Suppressor macrophage treated with lipopolysaccharide for 1 hour (primary cell): ENCODE measurements around the gene SPDYE18.
"Not testable (repeated sequence)": the region's sequence is repeated elsewhere in the genome, so short reads cannot be mapped to it uniquely, and the experiment has no call there.

Experiments used
- DNase-seq, 3 donors: peaks; one replicate each; pipeline ENCODE4 v3.0.0-alpha.2; 2020 to 2022

SPDYE18 gene, protein sequence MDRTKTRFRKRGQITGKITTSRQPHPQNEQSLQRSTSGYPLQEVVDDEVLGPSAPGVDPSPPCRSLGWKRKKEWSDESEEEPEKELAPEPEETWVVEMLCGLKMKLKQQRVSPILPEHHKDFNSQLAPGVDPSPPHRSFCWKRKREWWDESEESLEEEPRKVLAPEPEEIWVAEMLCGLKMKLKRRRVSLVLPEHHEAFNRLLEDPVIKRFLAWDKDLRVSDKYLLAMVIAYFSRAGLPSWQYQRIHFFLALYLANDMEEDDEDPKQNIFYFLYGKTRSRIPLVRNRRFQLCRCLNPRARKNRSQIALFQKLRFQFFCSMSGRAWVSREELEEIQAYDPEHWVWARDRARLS

DNA sequence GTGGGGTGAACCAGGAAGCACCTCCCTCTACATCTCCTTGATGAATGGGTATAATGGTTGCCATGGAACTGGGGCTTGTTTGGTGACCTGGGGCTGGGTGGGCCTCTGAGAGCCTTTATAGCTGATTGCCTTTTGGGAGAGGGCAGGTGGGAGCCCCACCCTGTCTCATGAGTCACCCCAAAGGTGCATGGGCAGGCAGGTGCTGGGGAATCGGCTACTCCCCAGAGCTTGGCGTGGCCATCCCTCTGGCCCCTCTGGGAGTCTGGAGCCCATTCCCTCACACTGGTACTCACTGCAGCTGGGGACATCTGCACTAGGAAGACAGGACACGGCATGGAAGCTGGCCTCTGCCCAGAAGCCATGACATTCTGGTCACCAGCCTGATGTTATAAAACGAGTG, at the start of gene SPDYE18:
Gene SPDYE18, minus strand, starts transcription at position 2 of the 400 bp plus-strand sequence. CDS start 2,046 bp downstream, outside the sequence.
- not testable (repeated sequence) for DNase-seq

DNA sequence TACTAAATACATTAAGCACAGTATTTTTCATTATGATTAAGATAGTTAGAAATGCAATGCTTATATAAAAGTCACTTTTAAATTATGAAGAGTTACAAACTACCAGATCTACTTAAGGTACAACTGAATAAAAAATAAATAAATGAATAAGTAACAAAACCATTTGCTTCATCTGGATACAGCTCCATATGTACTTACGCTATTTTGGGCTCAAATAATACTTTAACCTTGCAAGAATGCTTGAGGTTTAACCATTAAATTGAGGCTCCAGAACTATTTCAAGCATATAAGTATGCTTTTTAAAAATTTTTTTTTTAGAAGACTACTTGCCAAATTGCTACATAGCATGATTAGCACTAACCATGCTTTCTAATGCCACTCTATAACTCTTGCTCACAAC, 46.0 kb upstream of the SPDYE18 start:
- not testable (repeated sequence) for DNase-seq

DNA sequence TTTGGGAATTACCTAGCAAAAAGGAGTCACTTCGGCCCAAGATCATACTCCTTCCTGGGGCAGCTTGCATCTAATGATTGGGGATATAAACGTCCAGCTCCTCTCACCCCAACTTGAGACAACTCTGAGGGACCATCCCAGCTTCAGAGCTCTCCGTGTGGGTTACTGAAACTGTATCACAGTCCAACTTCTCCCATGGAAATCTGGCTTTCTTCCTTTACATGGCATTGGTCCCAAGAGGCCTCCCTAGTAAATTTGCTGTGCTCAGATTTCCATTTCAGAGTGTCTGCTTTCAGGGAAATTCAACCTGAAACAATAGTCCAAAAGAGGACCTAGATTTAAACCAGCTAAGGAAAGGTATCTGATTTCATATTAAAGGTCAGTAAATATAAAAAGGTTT, 45.3 kb upstream of the SPDYE18 start:
- not testable (repeated sequence) for DNase-seq

DNA sequence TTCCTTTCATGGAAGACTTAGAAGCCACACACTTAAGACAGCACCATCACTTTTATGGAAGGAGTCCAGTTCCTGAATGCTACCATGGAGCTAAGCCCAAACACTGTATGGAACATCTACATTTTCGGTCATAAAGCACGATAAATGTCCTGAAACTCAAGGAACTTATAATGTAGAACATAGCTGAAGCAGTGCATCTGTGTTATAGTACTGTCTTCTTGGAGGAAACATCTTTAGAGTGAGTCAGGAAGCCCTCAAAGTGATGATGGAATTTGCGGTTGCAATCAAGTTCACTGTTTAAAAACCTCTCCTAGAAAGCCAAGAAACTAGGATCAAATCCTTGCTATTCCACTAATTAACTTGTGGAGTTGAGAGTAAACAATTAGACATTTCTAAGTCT, 43.5 kb upstream of the SPDYE18 start:
- DNase-seq, result not testable (repeated sequence)

DNA sequence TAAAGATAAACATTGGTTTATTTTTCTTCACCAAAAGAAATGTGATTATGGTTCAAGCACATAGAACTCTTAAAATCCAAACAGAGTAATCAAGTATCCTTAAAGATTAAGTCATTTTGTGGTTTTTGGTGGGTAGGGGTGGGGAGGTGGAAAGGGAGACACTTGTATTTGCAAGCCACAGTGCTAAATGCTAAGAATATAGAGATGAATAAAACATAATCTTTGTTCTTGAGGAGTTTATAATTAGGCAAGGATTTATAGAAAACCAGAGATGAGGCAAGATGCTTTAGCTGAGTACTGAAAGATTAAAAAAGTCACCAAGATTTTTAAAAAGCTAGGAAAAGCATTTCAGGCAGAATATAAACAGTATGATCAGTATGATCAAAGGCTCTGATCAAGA, 40.3 kb upstream of the SPDYE18 start:
- not testable (repeated sequence) for DNase-seq

DNA sequence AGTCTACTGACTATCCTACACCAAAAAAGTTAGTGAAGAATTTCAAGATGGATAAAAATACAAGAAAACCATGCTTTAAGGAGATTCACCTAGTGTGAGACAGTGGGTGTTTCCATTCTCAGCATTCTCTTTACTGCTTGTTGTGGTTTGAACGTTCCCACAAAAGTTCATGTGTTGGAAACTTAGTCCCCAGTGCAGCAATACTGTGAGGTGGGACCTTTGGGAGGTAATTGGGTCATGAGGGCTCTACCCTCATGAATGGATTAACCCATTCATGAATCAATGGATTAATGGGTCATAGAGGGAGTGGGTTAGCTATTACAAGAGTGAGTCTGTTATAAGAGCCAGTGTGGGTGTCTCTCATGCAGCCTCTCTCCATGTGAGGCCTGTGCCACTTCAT, 38.8 kb upstream of the SPDYE18 start:
- not testable (repeated sequence) for DNase-seq

DNA sequence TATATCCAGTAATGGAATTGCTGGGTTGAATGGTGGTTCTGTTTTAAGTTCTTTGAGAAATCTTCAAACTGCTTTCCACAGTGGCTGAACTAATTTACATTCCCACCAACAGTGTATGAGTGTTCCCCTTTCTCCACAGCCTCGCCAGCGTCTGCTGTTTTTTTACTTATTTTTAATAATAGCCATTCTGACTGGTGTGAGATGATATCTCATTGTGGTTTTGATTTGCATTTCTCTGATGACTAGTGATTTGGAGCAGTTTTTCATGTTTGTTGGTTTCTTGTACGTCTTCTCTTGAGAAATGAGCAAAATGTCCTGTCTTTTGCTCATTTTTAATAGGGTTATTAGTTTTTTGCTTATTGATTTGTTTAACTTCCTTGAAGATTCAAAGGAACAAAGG, 38.1 kb upstream of the SPDYE18 start:
- DNase-seq, result not testable (repeated sequence)

DNA sequence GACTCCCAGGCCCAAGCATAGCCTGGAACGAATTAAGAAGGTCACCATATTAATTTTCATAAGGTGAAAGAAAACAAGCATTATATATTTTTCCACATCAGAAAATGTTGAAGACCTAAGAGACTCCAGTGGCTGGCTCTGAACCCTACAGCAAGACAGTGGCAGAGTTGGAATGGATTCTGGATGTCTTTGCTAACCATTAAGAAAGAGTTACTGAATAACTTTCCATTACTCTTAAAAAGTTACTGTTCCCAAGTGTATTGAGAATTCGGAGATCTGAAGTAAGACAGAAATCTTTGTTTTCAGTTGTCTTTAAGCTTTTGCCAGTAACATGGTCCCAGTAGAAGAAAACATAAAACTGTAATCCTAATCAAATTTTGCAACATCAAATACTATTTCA, 29.9 kb upstream of the SPDYE18 start:
- DNase-seq, result not testable (repeated sequence)

DNA sequence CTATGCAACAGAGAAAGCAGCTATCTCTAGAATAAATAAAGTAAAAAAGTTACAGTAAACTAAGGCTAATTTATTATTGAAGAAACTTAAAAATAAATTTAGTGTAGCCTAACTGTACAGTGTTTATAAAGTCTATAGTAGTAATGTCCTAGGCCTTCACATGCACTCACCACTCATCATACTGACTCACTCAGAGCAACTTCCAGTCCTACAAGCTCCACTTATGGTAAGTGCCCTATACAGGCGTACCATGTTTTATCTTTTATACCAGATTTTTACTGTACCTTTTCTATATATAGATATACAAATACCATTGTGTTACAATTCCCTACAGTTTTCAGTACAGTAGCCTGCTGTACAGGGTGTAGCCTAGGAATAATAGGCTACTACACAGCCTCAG, 19.8 kb upstream of the SPDYE18 start:
- not testable (repeated sequence) for DNase-seq

DNA sequence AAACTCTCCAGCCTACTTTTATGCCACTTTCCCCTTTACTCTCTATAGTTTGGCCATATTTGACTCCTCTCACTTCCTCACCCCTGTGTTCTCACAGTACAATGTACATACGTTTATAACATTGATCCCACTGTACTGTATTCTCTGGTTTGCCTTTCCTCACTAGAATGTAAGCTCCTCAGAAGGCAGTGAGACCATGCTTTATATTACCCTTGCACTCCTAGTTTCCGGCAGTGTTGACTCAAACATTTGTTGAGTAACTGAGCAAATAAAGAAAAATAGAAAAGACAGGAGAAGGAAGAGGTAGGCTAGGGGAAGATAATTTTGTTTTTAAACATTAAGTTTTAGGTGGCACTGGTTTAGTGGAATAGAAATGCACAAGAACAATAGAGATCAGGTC, 17.9 kb upstream of the SPDYE18 start:
- not testable (repeated sequence) for DNase-seq

DNA sequence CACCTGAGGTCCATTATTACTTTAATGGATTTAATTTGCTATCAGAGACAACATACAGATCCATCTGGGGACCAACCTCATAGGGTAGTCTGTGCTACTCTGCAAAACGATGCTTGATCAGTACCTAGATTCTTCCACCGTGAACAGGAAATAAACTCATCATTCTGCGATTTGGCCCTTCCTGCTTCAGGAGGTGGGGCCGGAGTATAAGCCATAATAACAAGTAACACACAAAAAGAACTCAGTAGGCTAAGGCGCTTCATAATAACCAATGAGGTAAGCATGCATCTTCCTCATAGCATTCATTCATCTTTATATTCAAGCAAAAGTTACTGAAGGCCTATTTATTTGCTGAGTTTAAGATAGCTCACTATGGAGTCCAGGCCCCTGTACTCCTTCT, 17.3 kb upstream of the SPDYE18 start:
- not testable (repeated sequence) for DNase-seq

DNA sequence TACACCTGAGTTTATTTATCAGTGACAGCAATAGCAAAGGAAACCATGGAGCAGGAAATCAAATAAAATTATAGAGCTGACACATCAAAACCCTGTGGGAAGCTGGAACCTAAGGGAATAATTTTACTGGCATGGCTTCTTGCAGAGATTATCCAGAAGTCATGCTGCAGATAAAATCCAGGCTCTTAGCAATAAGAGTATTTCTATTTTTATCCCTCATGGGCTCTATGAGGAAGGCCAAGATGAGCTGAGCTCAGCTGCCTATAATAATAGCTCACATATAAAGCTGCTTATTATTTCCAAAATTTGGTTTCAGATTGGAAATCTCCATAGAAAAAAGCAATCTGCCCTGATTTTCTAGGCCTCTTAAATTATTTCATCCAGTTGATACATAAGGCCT, 16.8 kb upstream of the SPDYE18 start:
- DNase-seq, result not testable (repeated sequence)

DNA sequence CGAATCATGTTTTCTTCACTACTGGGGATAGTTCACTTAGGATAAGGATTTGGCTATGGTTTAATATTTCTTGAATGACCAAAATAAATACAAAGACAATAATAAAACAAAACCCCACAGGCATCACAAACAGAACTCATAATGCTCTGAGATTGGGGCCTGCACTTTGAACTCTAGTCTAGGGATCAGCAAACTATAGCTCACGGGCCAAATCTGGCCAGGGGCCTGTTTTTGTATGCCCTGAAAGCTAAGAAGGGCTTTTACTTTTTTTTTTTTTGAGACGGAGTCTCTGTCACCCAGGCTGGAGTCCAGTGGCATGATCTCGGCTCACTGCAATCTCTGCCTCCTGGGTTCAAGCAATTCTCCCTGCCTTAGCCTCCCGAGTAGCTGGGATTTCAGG, 14.7 kb upstream of the SPDYE18 start:
- DNase-seq, result not testable (repeated sequence)

DNA sequence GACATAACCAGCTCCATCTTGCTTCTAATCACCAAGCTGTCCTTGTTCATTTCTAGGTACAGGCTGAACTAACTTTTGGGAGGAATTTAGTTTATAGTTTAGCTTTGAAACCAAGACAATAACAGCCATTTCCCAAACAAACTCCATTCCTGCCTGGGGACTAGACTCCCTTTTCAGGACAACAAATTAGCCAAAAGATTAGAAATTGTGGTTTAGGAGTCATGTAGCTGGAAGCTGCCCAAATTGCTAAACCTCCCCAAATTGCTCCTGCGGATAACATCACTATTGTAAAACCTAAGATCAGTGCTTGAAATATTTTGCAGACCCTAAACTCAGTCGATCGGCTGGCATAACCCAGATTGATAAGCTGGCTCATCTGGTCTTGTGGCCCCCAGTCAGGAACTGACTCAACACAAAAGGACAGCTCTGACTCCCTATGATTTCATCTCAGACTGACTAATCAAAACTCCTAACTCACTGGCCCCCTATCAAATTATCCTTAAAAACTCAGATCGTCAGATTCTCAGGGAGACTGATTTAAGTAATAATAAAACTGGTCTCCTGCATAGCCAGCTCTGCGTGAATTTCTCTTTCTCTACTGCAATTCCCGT, 12.5 kb upstream of the SPDYE18 start:
- not testable (repeated sequence) for DNase-seq

DNA sequence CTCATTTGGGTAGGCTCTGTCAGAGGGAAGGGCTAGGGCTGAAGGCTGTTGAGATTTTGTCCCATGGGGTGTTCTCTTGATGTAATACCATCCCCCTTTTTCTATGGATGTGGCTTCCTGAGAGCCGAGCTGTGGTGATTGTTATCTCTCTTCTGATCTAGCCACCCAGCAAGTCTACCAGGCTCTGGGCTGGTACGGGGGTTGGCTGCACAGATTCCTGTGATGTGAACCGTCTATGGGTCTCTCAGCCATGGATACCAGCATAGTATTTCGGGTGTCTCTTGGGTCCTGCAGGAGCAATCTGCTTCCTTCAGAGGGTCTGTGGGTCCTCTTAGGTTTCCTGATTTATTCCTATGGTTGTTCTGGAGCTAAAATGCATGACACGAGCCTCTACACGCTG, 8.8 kb upstream of the SPDYE18 start:
- not testable (repeated sequence) for DNase-seq

DNA sequence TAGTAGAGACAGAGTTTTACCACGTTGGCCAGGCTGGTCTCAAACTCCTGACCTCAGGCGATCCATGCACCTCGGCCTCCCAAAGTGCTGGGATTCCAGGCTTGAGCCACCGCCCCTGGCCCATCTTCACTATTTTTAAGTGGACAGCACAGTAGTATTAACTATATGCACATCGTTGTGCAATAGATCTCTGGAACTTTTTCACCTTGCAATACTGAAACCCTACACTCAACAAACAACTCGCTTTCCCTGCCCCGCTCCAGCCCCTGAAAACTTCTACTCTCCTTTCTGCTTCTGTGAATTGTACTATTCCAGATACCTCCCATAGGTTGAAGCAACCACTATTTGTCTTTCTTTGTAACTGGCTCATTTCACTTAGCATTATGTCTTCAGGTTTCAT, 3.5 kb upstream of the SPDYE18 start:
- not testable (repeated sequence) for DNase-seq

DNA sequence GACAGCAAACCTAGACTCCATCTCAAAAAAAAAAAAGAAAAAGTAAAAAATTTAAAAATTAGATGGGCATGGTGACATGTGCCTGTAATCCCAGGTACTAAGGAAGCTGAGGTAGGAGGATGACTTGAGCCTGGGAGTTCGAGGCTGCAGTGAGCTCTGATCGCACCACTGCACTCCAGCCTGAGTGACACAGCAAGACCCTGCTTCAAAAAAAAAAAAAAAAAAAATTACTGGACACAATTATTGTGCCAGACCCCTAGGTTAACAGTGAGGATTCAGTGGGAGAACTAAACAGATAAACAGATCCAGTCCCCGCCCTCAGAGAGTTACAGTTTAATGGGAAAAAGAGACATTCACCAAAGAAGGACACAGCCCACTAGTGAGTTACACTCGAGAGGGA, 1.4 kb upstream of the SPDYE18 start:
- DNase-seq, result not testable (repeated sequence)

DNA sequence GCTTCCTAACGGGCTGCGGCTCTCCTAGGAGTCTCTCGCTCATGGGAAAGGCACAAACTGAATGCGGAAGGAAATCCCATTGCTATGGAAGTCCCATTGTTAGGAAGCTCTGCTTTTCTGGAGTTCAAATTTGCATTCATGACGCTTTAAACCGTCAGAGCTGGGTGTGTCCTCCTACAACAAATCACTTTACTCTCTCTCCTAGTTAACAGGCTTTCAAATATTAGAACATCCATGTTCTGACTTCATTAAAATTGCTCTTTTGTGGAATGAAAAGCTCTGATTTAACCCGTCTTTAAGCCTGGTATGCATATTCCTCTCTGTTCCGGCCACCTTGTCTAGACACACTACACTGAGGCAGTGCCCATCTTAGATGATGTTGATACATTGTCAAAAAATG, 30.1 kb downstream of the SPDYE18 start, which contains the start of gene SPDYE17:
Gene SPDYE17, minus strand, starts transcription at position 101 of the 400 bp plus-strand sequence. CDS start 1,791 bp downstream, outside the sequence.
- DNase-seq, result not testable (repeated sequence)

DNA sequence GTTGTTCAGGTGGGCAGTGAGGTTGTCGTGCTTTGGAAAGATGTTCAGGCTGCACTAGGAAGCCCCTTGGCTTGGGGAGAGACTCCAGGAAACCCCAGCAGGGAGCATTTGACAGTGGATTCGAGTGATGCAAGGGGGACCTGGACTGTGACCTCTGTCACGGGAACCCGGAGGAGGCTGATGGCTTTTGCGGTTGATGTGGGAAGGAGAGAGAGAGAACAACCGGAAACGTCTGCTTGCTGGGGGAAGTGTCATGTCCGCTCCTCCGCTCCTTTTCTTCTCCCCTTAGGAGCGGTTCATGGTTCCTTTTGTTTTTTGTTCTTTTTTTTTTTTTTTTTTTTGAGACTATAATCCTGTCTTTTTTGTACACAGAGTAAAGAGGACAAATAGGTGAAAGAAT, 36.0 kb downstream of the SPDYE18 start:
- DNase-seq, result not testable (repeated sequence)

DNA sequence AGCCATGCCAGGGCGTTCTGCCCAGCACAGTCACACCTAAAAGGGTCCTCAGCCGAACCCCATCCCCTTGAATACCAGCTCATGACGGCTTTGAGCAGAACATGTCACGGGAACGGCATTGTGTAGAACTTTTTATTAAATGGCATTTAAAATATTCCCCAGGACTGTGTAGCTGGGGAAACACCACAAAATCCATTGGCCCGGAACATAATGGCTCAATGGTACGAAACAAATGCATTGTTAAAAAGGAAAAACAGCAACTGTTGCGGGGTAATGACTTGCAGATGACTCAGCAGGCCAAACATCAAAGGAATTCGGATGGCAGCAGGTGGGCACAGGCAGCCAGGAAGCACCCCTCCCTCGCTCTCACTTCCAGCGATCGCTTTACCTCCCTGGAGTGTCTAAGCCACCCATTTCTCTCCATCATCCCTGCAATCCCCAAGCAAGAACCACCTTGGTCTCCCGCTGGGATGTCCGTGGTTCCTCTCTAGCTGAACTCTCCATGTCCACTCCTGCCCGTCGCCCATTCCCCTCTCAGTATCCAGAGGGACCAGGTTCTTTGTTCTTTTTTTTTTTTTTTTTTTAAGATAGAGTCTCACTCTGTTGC, 52.2 kb downstream of the SPDYE18 start:
- DNase-seq, result not testable (repeated sequence)

DNA sequence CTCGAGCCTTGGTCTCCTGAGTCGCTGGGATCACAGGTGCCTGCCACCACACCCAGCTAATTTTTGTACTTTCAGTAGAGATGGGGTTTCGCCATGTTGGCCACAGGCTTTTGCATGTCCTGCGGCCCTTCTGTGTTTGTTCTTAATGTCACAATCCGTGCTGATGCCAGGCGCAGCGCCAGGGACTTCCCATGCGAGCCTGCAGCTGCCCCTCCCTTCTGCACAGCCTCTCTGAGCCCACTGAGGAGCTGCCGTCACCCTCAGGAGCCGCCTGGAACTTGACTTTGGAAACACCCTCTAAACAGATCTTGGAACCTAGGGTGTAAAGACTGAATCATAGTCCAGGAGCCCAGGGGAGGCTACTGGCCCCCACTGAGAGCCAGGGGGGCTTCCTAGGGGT, 54.4 kb downstream of the SPDYE18 start:
- DNase-seq, result peak in 1 of 3 donors; percentile 15

DNA sequence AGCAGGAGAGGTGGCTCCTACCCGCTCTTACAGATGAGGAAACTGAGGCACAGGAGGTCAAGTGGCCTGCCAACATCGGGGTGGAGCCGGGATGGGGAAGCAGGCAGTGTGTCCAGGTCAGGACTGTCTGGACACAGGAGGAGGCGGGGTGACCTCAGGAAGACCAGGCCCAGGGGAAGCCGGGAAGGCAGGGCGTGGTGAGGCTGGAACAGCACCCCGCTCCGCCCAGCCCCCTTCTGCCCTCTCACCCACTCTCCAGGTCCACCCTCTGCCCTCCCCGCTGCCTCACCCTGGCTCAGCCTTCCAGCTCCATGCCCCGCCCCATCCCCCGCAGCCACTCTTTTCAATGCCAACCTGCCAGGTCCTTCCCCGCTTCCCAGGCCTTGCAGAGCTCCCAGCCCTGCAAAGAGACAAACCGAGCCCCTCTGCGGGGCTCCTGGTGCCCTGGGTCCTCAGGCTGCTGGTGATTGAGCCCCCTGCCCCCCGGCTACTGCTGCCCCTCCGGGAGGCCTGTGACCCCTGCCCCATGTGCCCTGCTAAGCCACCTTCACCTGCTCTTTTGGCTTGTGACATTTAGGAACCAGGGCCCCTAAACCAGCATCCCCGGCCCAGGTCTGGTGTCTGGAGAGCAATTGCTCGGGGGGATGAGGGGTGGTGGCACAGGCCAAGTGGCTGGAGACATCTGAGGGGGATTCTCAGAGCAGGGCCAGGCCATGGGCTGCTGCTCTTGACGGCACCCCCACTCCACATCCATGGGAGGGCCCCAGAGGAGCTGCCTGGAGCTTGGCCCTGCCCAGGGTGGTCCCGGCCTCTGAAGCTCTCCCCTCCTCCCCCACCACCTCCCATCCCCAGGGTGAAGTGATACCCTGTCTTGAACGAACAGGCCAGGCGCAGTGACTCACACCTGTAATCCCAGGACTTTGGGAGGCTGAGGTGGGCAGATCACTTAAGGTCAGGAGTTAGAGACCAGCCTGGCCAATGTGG, 55.9 kb downstream of the SPDYE18 start:
- not testable (repeated sequence) for DNase-seq
